GM13977 (cell line): ENCODE data around the gene CDK16.

Source experiments
- DNase-seq: peaks from one replicate; pipeline ENCODE4 v3.0.0; 2012; ENCODE audit warnings: low spot score
- CTCF ChIP-seq: IDR thresholded peaks from 2 replicates; pipeline ENCODE4 v1.5.1; 2012; ENCODE audit warnings: mild to moderate bottlenecking, control low read depth; ENCODE audit not compliant: insufficient read depth; ENCODE audit errors: extremely low read depth, missing control alignments
- in situ Hi-C: fragments of 300-500 bp; cut with MboI; formaldehyde crosslinking; loops from one replicate; pipeline ENCODE4 v1.12.0; 2022; ENCODE audit warnings: low sequenced_read_pairs, low pct_unique_long_range_greater_than_20kb, mixed read lengths, inconsistent platforms; ENCODE audit not compliant: unreplicated experiment

The CDK16 gene

DNA sequence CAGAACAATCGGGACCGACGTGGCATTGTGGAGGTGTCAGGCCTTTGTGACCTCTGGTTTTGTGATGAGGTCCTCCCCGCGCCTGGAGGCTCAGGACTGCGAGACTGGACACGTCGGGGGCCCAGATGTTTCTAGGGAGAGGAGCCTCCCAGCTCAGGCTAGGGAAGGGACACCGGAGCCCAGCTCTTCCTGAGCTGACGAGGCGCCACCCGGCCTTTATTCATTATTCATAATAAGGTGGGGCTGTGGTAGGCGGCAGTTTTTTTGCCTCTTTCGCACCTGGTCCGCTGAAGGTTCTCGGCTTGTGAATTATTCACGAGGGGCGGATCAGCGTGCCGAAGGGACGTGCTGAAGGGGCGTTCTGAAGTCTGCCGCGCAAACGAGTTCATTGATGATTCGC is 27.1 kb upstream of the CDK16 start:
- no peak for DNase-seq
- TF ChIP-seq CTCF = no peak
- in situ Hi-C loops = loop anchor here (25.0 kb wide), 1 partner anchor 321 kb away; no protein-coding TSS in a partner anchor

GRCh38 chrX:47191806-47192401 is 26.6 kb upstream of the CDK16 start:
- in situ Hi-C loops = loop anchor here (25.0 kb wide), 1 partner anchor 320 kb away; no protein-coding TSS in a partner anchor
- TF ChIP-seq CTCF = no peak
- DNase-seq = no peak

GRCh38 chrX:47193475-47194193 is 24.8 kb upstream of the CDK16 start, which contains the start of gene UBA1:
Gene UBA1, plus strand, starts transcription at chrX:47193829. Its CDS starts 4,974 bp downstream, at chrX:47198803.
- DNase-seq = peak; percentile 95
- TF ChIP-seq CTCF = peak; percentile 83
- in situ Hi-C loops = loop anchor here (25.0 kb wide), 1 partner anchor 319 kb away; no protein-coding TSS in a partner anchor

- DNase-seq = no peak
- in situ Hi-C loops = loop anchor here (25.0 kb wide), 1 partner anchor 318 kb away; no protein-coding TSS in a partner anchor
- TF ChIP-seq CTCF = no peak
Measured at GRCh38 chrX:47194194-47194787, 24.2 kb upstream of the CDK16 start.

DNA sequence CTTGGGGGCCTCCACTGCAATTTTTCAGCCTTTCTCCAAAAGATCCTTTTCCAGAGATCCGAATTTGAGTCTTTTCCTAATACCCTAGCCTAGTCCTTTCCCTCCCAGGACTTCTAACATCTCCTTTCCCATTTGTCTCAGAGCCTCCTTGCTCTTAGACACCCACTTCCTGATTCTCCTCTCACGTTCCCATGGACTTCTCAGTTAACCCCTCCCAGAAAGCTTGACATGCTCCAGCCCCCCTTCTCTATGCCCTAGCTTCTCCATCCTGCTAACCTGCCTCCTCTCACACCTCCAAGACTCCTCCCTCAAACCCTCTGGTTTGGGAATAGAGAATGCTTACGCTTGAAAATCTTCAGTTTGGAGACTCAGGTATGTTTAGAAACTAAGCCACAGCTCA is 22.4 kb upstream of the CDK16 start:
- no peak for DNase-seq
- TF ChIP-seq CTCF = no peak
- in situ Hi-C loops = loop anchor here (25.0 kb wide), 1 partner anchor 316 kb away; no protein-coding TSS in a partner anchor

GRCh38 chrX:47197526-47197925 is 21.0 kb upstream of the CDK16 start:
- no peak for DNase-seq
- no peak for TF ChIP-seq CTCF
- in situ Hi-C loops = loop anchor here (25.0 kb wide), 1 partner anchor 315 kb away; no protein-coding TSS in a partner anchor
